Activated T-cell treated with anti-CD3 and anti-CD28 coated beads for 1 hour (primary cell): Measurements from ENCODE around the gene LZTS2.

Source experiments
- DNase-seq: peaks from one replicate; pipeline ENCODE4 v3.0.0-alpha.2; 2020; ENCODE audit warnings: low read depth

LZTS2 gene

DNA sequence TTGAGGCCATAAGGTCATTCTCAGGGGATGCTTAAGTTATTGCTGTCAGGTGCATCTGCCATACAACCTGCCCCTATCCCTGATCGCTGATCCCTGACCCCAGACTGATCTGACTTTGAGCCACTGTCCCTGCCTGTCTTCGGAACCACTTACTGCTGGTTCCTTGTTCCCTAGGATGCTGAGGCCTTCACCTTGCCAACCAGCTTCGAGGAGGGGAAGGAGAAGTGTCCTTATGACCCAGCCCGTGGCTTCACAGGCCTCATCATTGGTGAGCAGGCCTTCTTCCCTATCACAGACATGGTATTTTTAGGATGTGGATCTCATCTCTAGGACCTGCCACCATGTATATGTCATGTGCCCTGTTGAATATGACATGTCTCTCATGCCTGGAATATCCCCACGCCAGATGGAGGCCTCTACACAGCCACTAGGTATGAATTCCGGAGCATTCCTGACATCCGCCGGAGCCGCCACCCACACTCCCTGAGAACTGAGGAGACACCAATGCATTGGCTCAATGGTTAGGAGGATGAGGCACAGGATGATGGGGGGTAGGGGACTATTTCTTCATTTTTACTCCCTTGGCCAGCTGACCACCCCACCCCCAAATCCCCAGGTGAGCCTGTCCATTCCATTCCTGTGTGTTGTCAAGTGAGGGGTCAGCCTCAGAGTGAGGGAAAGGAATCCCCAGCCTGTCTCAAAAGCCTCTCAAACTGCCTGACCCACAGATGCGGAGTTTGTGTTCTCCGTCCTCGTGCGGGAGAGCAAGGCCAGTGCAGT, 21.3 kb upstream of the LZTS2 start:
- no peak for DNase-seq

DNA sequence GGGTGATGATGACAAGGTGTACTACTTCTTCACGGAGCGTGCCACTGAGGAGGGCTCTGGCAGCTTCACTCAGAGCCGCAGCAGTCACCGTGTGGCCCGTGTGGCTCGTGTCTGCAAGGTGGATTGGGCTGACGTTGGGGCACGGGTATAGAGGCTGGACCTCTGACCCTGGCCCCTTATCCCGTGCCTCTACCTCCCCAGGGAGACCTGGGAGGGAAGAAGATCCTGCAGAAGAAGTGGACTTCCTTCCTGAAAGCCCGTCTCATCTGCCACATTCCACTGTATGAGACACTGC, 20.8 kb upstream of the LZTS2 start:
- no peak for DNase-seq

DNA sequence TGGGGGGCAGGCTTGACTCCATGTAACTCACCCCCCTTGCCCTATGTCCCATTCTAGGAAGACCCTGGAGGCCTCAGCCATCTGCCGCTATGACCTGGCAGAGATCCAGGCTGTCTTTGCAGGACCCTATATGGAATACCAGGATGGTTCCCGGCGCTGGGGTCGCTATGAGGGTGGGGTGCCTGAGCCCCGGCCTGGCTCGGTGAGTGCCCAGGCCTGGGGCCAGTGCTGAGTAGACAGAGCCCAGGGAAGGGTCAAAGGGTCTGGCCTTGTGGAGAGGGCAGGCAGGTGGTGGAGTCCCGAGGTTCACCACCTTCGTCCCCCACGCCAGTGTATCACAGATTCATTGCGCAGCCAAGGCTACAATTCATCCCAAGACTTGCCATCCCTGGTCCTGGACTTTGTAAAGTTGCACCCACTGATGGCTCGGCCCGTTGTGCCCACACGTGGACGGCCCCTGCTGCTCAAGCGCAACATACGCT, 19.8 kb upstream of the LZTS2 start:
- DNase-seq = no peak

DNA sequence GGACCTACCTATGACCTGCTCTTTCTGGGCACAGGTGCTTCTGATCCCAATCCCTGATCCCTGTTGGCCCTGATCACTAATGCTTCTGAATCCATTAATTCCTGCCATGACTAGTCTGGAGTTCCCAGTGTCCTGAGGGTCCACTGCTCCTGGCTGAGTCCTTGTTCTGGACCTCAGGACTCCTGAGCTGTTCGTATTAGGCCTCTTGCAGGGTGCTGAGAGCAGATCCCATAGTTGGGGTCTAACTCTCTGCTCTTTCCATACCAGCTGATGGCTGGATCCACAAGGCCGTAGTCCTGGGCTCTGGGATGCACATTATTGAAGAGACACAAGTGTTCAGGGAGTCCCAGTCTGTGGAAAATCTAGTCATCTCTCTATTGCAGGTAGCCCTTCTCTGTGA, 19.3 kb upstream of the LZTS2 start:
- no peak for DNase-seq

DNA sequence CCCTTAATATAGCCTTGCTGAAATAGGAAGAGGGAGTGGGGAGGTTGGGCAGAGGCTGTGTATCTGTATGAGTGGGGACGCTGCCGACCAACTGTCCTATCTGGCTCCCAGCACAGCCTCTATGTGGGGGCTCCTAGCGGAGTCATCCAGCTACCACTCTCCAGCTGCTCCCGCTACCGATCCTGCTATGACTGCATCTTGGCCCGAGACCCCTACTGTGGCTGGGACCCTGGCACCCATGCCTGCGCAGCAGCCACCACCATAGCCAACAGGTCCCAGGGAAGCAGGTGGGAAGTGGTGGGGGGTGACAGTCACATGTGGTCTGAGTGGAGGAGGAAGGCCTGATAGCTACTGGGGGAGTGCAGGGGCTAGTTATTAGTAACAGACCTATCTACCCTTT, 18.9 kb upstream of the LZTS2 start:
- DNase-seq = no peak

DNA sequence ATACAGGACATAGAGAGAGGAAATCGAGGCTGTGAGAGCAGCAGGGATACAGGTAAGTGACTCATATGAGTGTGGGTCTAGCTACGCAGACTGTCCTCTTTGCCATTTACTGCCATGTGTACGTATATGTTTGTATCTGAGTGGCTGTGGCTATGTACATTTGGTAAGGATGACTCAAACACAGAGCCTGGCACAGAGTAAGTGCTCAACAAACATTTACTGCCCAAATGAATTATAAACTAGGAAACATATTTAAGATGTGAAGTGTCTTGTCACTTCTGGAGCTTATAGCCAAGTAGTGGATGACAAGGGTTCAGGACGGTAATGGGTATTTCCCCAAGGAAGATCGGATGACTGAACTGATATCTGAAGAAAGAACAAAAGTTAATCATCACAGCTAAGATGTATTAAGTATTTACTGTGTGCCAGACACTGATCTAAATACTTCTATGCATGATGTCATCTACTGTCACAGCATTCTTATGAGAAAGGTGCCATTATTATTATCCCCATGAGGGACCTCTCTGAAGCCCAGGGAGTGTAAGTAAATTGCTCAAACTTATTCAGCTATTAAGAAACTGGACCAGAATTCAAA, 18.3 kb upstream of the LZTS2 start:
- DNase-seq = no peak

DNA sequence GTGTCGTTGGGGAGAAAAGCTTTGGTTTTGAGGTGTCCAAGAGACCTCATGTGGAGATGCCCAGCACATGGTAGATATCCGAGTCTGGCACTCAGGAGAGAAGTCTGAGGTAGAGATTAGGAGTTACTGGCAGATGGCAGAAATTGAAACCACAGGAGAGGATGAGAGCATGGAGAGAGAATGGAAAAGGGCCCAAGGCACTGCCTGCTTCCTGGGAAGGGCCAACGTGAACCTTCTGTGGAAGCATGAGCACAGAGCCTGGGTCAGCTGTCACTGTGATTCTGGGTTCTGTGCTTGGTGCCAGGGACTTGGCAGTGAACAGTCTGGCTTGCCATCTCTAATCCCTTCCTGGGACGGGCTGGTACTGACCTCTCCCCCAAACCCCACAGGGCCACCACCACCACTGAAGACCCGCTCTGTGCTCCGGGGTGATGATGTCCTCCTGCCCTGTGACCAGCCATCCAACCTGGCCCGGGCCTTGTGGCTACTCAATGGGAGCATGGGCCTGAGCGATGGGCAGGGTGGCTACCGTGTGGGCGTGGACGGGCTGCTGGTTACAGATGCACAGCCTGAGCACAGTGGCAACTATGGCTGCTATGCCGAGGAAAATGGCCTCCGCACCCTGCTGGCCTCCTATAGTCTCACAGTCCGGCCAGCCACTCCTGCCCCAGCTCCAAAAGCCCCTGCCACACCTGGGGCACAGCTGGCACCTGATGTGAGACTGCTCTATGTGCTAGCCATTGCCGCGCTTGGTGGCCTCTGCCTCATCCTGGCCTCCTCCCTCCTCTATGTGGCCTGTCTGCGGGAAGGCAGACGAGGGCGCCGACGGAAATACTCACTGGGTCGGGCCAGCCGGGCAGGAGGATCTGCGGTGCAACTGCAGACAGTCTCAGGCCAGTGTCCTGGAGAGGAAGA, 16.4 kb upstream of the LZTS2 start:
- no peak for DNase-seq

DNA sequence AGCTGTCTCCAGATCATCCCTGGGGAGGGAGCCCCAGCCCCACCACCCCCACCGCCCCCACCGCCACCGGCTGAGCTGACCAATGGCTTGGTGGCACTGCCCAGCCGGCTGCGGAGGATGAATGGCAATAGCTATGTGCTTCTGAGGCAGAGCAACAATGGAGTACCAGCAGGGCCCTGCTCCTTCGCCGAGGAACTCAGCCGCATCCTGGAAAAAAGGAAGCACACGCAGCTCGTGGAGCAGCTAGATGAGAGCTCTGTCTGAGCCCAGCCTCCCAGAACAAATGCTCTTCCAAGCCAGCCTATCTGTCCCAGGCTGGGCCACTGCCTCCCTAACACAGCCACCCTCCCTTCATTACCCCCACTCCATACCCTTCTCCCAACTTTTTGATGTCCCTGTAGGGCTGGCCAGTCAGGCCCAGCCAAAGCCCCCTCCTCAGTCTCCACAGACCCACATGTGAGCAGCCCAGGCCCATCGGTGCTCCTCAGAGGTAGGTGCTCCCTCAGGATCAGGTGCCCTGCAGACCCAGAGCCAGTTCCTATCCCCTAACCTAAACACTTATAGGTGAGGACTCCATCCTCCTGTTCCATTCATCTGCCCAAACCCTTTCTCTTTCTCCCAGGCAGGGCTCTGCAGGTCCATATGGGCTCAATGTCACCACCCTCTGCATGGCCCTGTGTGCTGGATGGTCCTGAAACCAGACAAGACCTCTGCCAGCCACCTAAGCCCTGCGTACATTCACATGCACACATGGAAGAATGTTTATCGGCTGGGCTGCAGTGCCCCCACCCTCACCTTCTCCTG, 15.5 kb upstream of the LZTS2 start:
- DNase-seq = no peak

DNA sequence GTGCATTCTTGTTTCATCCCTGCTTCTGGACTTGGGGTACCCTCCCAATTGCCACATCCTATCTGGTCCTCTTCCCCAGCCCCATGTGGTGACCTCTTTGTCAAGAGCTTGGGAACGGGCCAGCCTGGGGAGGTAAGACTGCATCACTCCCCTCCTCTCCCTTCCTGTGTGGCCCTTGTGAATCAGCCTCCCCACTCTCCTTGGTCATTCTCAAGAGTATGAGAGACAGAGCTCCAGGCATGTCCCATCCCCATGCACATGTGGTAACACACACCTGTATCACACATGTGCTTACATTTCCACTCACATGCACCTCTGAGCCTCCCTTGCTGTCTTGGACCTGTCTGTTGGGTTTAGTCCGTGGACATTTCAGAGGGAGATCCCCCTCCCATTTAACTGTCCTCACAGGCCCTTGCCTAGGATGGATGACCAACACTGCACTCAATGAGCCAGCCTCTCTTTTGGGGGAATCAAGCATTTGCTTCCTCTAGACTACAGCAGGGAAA, 14.9 kb upstream of the LZTS2 start:
- no peak for DNase-seq

DNA sequence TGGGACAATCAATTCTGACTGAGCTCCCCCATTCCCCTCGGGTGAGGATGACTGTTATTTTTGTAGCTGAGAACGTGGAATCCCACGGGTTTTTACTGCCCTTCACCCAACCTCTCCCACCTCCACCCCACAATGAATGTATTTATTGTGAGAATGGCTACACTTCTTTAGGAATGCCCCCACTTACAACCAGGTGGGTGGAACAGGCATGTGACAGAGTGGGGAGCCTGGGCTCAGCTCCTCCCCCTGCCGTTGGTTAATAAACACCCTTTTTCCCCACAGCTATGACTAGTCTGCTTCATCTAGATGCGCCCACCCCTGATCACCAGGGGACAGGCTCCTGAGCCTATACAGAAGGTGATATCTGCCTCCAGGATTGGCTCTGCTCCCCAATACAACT, 14.3 kb upstream of the LZTS2 start:
- DNase-seq = no peak

DNA sequence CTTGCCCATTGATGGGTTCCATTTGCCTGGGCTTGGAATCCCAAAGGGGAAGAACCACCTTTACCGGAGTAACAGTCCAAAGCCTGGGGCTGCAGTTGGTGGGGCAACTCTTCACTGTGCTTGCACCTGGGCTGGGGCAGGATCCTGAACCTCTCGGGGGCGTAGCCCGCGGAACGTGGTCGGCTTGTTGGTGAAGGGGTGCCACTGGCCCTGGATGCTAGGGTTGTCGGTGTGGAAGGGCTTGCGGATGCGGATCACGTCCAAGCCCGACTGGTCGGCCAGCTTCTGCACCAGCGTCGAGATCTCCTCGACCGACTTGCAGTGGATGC, 13.0 kb upstream of the LZTS2 start:
- DNase-seq = no peak

DNA sequence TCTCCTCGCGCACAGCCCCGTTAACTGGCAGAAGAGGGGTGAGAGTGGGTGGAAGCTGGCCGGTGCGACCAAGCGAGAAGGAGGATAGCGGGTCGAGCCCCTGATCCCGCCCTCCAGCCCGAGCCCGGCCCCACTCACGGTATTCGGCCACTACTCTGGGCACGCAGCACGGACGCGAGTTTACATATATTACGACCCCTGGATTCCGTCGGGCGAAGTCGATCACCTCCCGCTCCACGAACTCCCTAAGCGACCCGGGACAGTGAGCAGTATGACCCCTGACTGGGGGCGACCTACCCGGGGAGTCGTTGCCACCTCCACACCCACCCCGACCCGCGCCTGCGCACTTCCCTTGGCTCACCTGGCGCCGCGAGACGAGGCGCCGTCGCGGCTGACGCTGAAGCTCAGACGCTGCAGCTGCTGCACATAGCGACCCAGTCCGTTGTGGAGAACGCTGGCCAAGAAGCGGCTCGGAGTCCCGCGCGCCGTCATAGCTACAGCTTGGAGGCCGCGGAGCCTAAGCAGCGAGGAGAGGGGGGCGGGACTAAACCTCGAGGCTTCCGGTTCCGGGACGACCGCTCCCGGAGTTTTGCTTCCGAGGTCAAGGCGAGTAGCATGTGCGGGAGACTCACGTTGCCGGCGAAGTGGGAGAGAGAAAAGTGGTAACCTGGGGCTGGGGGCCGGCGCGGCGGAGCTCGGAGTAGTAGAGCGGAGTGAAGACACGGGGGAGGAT, 12.5 kb upstream of the LZTS2 start, which contains the start of the genes MRPL43 and TWNK:
Gene MRPL43, minus strand, starts transcription at position 546 of the 733 bp plus-strand sequence. Its CDS starts 54 bp downstream, at position 492.
Gene TWNK, plus strand, starts transcription at position 592 of the 733 bp plus-strand sequence. CDS start 668 bp downstream, outside the sequence.
- peak; percentile 78 for DNase-seq

DNA sequence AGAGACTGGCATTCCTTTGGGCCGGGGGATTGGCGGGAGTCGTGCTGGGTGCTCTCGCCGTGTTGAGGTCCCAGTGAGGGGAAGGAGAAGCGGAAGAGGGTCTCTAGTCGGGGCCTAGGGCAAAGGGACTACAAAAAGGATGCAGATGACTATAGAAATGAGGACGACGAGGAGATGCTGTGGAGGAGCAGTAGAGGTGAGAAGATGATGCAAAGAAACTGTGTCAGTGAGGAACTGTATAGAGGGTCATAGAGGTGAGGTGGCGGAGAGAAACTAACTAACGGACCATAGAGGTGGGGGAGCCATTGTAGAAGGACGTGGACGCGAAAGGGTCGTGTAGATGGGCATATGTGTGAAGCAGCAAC, 11.9 kb upstream of the LZTS2 start:
- DNase-seq = no peak

DNA sequence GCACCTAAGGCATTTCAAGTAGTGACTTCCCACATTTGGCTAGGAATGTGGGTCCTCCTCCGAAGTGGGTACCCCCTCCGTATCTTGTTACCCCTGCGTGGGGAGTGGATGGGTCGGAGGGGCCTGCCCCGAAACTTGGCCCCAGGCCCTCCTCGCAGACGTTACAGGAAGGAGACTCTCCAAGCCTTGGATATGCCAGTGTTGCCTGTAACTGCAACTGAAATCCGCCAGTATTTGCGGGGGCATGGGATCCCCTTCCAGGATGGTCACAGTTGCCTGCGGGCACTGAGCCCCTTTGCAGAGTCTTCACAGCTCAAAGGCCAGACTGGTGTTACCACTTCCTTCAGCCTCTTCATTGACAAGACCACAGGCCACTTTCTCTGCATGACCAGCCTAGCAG, 11.4 kb upstream of the LZTS2 start:
- no peak for DNase-seq

DNA sequence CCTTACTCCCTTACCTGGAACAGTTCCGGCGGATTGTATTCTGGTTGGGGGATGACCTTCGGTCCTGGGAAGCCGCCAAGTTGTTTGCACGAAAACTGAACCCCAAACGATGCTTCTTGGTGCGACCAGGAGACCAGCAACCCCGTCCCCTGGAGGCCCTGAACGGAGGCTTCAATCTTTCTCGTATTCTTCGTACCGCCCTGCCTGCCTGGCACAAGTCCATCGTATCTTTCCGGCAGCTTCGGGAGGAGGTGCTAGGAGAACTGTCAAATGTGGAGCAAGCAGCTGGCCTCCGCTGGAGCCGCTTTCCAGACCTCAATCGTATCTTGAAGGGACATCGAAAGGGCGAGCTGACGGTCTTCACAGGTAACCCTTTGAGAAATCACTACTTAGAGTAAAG, 10.5 kb upstream of the LZTS2 start:
- no peak for DNase-seq

DNA sequence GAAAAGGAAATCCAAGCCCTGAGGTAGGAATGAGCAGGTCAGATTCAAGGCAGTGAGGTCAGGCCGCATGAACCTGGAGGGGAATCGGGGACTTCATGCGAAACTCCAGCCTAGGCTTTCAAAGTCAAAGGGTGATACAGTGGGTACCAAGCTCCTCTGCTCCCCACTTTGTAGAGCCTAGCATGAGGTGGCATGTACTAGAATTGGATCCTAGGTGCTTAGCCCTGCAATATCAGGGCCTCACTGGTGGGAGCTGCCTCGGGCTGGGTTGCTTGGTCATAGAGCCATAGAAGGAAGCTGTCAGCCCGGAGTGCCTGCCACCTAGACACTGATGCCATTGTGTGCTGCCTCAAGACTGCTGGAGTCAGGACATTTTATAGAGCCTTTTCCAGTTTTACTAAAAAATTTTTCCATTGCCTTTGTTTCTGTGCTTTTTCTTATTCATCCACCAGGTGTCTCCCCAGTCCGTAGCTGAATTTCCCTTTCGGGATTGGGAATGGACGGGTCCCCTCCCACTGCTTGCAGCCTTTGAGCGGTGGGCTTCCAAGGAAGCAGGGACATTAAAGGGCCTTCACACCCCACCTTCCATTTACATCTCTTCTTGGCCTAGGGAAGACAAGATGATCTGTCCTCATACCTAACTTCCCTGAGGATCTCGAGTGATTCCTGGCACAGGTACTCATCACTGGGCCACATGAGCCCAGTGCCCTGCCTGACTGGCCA, 5.5 kb upstream of the LZTS2 start:
- no peak for DNase-seq

DNA sequence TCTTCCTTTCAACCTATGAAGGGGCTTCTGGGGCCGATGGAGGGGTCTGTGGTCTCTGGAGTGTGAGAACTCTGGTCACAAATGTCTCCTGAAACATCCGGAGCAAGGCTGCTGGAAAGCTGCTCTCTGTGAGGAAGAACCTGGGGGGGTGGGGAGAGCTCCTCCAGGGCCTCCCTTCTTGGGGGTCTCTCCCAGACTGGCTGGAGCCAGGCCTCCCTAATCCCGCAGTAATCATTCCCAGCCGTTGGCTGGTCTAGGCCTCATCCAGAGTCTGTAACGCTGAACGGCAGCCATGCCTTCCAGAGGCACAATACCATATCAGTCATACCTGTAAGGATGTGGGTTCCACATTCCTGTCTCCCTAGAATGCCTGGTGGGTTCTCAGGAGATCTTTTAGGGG, 4.4 kb upstream of the LZTS2 start:
- no peak for DNase-seq

DNA sequence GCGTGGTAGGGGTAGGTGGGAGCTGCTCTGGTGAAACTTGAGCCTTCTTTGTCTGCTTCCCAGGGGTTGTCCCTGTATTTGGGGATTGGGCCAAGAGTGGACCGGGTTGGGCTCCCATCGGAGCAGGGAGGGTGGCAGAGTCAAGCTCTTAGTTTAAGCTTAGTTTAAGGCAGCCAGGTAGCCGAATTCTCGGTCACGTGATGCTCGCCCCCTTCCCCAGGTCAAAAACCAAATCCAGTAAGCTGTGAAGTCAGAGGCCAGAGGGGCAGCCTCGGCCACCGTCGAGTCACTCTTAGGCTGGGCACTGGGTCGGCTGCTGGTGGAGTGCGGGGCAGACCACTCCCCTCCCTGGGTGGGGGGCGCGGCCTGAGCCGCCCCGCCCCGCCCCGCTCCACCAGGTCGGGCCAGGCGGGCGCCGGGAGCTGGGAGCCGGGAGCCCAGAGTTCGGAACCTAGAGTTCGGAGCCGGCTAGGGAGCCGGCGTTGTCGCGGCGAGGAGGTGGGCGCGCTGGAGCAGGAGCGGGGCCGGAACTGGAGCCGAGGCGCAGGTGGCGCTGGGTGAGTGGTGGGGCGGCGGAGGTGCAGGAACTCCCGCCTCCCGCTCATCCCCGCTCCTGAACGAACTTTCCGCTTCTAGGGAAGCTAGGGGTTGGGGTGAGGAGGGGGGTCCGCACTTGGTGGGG, 2.8 kb upstream of the LZTS2 start:
- DNase-seq = no peak

DNA sequence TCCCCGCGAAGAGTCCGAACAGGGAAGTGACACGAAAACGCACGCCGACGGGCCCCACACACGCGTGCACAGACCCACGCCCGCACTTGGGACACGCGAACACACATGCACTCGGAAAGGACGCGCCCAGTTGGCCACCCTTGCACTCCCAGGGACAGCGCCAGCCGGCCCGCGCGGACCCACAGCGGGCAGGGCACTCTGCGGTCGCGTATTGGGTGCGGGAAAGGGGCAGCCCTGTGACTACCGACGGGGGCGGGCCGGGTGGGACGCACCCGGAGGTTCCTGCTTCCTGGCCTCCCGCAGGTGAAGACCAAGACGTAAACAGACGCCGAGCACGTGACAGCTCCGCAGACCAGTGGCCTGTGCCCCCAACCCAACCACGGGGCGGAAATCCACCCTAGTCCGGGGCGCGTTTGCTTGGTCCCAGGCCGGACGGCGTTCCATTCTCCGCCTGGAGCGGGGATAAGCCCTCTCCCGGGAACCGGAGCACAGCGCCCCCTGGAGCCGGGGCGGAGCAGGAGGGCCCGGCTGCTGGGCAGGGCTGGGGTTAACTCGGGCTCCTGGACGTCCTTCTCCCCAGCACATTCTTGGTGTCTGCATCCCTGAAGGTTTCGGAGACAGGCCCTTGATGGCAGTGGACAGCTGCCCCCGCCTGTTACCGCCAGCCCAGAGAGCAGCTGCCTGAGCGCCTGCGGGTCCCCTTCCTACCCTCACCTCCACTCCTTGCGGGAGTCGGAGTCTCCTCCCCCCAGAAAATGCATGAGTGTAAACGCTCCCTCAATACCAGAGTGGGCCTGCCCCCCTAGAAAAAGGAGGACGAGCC, 2.0 kb upstream of the LZTS2 start:
- peak; percentile 65 for DNase-seq
